ENCODE data around the gene CAPN15.

CAPN15 gene

GRCh38 chr16:531494-532125 lies 4.1 kb downstream of the CAPN15 start:
- H3K4me3 ChIP-seq (ENCODE audit: low read depth, low read length) = no peak overlapping the region
- TF ChIP-seq, protein P1, sequence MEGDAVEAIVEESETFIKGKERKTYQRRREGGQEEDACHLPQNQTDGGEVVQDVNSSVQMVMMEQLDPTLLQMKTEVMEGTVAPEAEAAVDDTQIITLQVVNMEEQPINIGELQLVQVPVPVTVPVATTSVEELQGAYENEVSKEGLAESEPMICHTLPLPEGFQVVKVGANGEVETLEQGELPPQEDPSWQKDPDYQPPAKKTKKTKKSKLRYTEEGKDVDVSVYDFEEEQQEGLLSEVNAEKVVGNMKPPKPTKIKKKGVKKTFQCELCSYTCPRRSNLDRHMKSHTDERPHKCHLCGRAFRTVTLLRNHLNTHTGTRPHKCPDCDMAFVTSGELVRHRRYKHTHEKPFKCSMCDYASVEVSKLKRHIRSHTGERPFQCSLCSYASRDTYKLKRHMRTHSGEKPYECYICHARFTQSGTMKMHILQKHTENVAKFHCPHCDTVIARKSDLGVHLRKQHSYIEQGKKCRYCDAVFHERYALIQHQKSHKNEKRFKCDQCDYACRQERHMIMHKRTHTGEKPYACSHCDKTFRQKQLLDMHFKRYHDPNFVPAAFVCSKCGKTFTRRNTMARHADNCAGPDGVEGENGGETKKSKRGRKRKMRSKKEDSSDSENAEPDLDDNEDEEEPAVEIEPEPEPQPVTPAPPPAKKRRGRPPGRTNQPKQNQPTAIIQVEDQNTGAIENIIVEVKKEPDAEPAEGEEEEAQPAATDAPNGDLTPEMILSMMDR (IDR thresholded peaks at IDR 0.05; ENCODE audit: low read depth, low read length) = no peak
- no peak for DNase-seq (ENCODE audit: low read depth, low spot score)
- in situ Hi-C loops (cut with HindIII; ENCODE audit: low sequenced_read_pairs) = no loop called here

DNA sequence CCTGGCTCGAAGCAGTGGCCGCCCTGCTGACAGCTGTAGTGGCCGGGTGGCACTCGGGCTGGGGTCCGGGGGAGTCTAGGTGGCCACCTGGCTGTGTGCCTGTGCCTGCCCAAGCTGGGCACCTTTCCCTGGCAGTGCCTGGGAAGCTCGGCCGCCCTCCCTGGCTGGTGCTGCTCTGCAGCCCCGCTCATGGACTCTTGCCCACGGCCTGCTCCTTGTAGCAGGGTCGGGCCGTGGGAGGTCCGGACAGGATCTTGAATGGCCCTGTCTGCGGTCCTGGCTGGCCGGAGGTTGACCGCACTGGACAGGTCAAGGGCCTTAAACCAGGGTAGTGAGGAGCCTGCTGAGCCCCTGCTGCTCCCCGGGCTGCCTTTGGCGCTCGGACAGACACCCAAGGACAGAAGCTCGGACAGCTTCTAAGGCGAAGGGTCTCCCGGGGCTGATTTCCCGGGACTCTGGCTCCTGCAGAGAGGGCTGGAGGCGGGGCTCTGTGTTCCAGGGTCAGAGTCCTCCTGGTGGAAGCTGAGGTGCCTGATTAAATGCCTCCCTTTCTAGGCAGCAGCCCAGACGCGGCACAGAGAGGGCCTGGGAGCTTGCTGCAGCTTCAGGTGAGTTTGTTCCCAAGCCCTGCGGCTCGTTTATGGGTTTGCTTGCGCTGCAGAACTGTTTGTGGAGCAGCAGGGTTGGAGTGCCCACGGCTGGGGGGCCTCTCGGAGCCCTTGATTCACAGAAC lies 6.0 kb downstream of the CAPN15 start:
- TF ChIP-seq, protein P1 (IDR thresholded peaks at IDR 0.05; ENCODE audit: low read depth, low read length) = no peak
- DNase-seq (ENCODE audit: low read depth, low spot score) = no peak
- no peak overlapping the region for H3K4me3 ChIP-seq (ENCODE audit: low read depth, low read length)
- in situ Hi-C loops (cut with HindIII; ENCODE audit: low sequenced_read_pairs) = no loop called here

- TF ChIP-seq, protein P1 (IDR thresholded peaks at IDR 0.05; ENCODE audit: low read depth, low read length) = no peak
- DNase-seq (ENCODE audit: low read depth, low spot score) = no peak
- in situ Hi-C loops (cut with HindIII; ENCODE audit: low sequenced_read_pairs) = no loop called here
- H3K4me3 ChIP-seq (ENCODE audit: low read depth, low read length) = no peak overlapping the region
Observed at GRCh38 chr16:534135-534534, 6.6 kb downstream of the CAPN15 start.

DNA sequence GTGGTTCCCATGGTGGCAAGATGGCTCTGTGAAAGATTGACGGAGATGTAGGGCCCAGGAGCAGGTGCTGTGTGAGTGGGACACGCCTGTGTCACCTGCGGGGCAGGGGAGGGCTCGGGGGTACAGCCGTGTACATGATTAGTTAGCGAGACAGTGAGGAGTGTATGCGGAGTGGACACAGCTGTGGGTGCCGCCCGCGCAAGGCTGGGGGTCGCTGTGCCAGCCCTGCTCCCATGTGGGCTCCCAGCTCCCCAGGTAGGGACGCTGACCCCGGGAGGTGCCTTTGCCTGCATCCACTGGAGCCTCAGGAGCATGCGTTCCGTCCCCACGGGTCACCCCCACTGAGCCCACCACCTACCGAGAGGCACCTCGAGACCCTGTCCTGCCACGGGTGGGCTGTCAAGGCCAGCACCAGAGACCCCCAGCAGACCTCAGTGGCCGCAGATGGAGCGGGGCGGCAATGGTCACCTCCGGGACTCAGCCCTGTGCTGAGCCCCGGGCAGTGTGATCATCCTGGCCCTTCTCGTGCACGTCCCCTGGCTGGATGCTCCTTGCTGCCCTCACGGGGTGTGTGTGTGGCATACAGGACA lies 7.4 kb downstream of the CAPN15 start:
- DNase-seq (ENCODE audit: low read depth, low spot score) = no peak
- in situ Hi-C loops (cut with HindIII; ENCODE audit: low sequenced_read_pairs) = no loop called here
- H3K4me3 ChIP-seq (ENCODE audit: low read depth, low read length) = no peak overlapping the region
- TF ChIP-seq, protein P1 (IDR thresholded peaks at IDR 0.05; ENCODE audit: low read depth, low read length) = no peak

DNA sequence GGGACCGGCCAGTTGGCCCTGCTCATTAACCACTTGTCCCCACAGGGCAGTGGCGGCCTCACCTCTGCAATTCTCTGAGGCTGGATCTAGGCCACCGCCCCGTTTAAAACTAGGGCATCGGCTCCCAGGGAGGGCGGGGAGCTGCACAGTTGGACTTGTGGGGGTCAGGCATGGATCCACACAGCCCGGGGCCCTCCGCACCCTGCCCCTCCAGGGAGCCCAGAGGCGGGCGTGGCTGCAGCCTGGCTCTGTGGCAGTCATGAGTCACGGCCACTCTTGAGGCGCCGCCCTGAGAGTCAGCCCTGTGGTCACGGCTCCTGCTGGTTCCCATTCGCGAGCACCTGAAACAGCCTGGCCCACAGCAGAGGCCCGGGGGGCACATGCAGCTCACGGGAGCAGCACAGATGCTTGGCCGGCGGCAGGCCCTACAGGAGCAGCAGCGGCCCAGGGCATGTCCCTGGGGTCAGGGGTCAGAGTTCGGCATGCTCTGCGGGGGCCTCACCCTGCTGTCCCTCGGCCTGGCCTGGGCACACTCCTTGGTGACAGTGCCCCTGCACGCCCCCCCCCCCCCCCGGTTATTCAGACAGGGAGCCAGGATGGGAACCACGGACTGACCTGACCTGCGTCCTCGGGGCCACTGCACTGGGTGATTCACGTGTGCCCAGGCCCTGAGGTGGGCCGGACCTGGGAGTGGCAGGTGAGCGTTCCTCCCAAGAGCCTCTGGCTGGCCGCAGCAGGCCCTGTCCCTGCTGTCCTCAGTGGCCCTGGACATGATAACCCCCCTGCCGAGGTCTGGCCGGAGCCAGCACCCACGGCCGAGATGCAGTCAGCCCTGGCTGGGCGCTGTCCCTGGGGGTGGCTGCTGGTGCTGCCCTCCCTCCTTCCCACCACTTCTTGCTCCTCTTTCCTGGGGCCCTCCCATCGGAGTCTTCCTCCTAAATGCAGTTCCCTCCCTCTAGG lies 8.2 kb downstream of the CAPN15 start:
- no peak overlapping the region for H3K4me3 ChIP-seq (ENCODE audit: low read depth, low read length)
- in situ Hi-C loops (cut with HindIII; ENCODE audit: low sequenced_read_pairs) = no loop called here
- peak; percentile 79 for DNase-seq (ENCODE audit: low read depth, low spot score)
- TF ChIP-seq, protein P1 (IDR thresholded peaks at IDR 0.05; ENCODE audit: low read depth, low read length) = no peak

GRCh38 chr16:536746-537145 lies 9.2 kb downstream of the CAPN15 start:
- no peak for DNase-seq (ENCODE audit: low read depth, low spot score)
- in situ Hi-C loops (cut with HindIII; ENCODE audit: low sequenced_read_pairs) = no loop called here
- no peak overlapping the region for H3K4me3 ChIP-seq (ENCODE audit: low read depth, low read length)
- TF ChIP-seq, protein P1 (IDR thresholded peaks at IDR 0.05; ENCODE audit: low read depth, low read length) = no peak
